Esophagus muscularis mucosa (tissue), 4 donors: ENCODE measurements around the gene ESD. TPM values are rescaled to one million over a fixed set of nuclear protein-coding genes. Genes with fewer than 3 reads are reported as not detected.

ENCODE experiments used
- DNase-seq: peaks from one replicate; pipeline ENCODE4 v3.0.0-alpha.2; 2017; ENCODE audit errors: extremely low spot score
- H3K27ac ChIP-seq, 4 donors: fragments of 200-600 bp; sonication (generic); replicated peaks in 1 of 4; 1 replicate in 3 of 4; 2 replicates in 1 of 4; pipeline ENCODE4 v1.5.1; 2016 to 2019; ENCODE audit warnings: mild to moderate bottlenecking in 1 of 4
- H3K27me3 ChIP-seq, 4 donors: fragments of 200-600 bp; sonication (generic); one replicate each; pipeline versions ENCODE4 v1.5.1 to v1.6.0; 2016 to 2019
- H3K36me3 ChIP-seq, 4 donors: fragments of 200-600 bp; sonication (generic); one replicate each; pipeline ENCODE4 v1.5.1; 2016 to 2019
- H3K4me1 ChIP-seq, 4 donors: fragments of 200-600 bp; sonication (generic); one replicate each; pipeline ENCODE4 v1.5.1; 2016 to 2019
- H3K4me3 ChIP-seq, 4 donors: fragments of 200-600 bp; sonication (generic); 1 replicate in 2 of 4; 2 replicates in 2 of 4; pipeline ENCODE4 v1.5.1; 2016 to 2019; ENCODE audit warnings: mild to moderate bottlenecking in 4 of 4, moderate library complexity in 1 of 4
- H3K9me3 ChIP-seq, 4 donors: fragments of 200-600 bp; sonication (generic); 1 replicate in 3 of 4; 2 replicates in 1 of 4; pipeline ENCODE4 v1.5.1; 2016 to 2019
- EP300 ChIP-seq: sonication (generic); formaldehyde crosslinking; IDR thresholded peaks from one replicate; pipeline ENCODE4 v1.6.1; 2017; ENCODE audit warnings: antibody characterized with exemption
- POLR2A ChIP-seq: fragments of 450-650 bp; IDR thresholded peaks from one replicate; pipeline ENCODE4 v1.6.1; 2017; ENCODE audit warnings: antibody characterized with exemption, moderate library complexity, mild to moderate bottlenecking, low read depth
- POLR2AphosphoS5 ChIP-seq, 2 donors: sonication (generic); formaldehyde crosslinking; IDR thresholded peaks; one replicate each; pipeline ENCODE4 v1.6.1; 2017; ENCODE audit warnings: antibody characterized with exemption in 2 of 2
- WGBS: methylation state at CpG from one replicate; pipeline ENCODE4 v1.1.5; 2018; 5-methylcytosine and 5-hydroxymethylcytosine counted together
- intact Hi-C: fragments of 100-400 bp; cut with DNase I; formaldehyde crosslinking; loops from one replicate; pipeline ENCODE4 v1.15.1; 2023
- total RNA-seq, 4 donors: library from RNA; depleted of rRNA; stranded (reverse); fragments of >200 nt; gene quantifications; one replicate each; pipeline versions ENCODE4 v1.1.0 to v1.2.1, GENCODE V29; 2016
- TF ChIP-seq, protein P1 (sequence below), 3 experiments: fragments of 200-600 bp in 2 of 3; fragments of 450-650 bp in 1 of 3; sonication (generic) in 2 of 3; IDR thresholded peaks; one replicate each; pipeline ENCODE4 v1.5.1; 2017 to 2019; ENCODE audit warnings: antibody characterized with exemption in 3 of 3, mild to moderate bottlenecking in 2 of 3, moderate library complexity in 1 of 3

The ESD gene
- total RNA-seq, 4 donors from 2014 or later = 115 to 150 (median 129) TPM

DNA sequence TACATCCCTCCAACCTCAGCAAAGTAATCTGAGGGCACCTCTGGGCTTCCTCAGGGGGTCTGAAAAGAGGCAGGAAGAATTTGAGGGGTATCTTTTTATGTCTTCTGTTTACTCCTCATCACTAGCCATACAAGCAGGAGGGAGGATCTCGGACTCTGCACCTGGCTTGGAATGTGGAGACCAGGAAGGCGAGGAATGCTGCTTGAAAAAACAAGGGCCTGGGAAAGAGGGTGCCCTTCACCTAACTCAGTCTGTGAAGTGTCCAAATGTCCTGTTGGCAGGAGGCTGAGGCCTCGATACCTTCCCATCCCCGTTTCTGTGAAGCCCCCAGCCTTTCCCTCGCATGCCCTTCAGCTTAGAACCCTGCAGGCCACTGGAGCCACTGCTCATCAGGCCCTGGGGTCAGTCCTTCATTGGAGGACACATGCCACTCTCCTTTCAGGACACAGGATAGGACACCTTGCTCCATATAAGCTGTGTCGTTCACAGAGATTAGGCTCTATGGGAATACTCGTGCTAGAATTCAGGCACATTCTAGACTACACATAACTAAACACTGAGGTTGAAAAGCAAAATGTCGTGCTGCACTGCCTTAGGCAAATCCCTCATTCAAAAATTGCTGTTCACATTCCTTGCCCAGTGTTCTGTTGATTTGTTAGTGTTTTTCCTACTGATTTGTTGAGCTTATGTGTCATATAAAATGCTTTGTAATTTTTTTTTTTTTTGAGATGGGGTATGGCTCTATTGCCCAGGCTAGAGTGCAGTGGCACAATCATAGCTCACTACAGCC, 49.7 kb downstream of the ESD start:
- Histone ChIP-seq H3K36me3 (peaks cover 8 to 82% (median 66%) of the 10 kb centered on the region in 4 donors), H3K27ac (no peak overlapping the region), H3K4me1 (peaks cover 0 to 5% (median 0%) of the 10 kb centered on the region in 4 donors), H3K27me3 (no peaks in the 10 kb centered on the region), H3K9me3 (no peaks in the 10 kb centered on the region), H3K4me3 (no peak overlapping the region)
- TF ChIP-seq, protein P1, sequence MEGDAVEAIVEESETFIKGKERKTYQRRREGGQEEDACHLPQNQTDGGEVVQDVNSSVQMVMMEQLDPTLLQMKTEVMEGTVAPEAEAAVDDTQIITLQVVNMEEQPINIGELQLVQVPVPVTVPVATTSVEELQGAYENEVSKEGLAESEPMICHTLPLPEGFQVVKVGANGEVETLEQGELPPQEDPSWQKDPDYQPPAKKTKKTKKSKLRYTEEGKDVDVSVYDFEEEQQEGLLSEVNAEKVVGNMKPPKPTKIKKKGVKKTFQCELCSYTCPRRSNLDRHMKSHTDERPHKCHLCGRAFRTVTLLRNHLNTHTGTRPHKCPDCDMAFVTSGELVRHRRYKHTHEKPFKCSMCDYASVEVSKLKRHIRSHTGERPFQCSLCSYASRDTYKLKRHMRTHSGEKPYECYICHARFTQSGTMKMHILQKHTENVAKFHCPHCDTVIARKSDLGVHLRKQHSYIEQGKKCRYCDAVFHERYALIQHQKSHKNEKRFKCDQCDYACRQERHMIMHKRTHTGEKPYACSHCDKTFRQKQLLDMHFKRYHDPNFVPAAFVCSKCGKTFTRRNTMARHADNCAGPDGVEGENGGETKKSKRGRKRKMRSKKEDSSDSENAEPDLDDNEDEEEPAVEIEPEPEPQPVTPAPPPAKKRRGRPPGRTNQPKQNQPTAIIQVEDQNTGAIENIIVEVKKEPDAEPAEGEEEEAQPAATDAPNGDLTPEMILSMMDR (IDR thresholded peaks at IDR 0.05) = no peak
- TF ChIP-seq EP300 = no peak
- DNase-seq = no peak
- intact Hi-C loops = no loop called here
- WGBS = 98% methylated on average over 8 of the region's 8 CpGs

DNA sequence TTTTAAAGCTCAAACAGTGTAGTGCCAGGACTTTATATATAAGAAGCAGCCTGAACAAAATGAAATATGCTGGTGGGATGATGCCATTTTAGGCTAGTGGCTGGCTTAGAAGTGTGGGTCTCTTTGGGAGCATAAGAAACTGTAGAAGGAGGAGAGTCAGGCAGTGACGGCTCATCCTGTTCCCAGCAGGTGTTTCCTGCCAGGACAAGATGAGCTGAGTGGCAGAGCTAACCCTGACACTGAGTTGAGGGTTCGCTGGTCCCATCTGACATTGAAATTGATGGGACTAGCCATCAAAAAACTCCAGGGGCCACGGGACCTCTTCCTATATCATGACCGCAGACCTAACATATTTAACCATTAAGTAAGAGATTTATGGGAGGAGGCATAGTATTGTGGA, 51.3 kb downstream of the ESD start:
- peaks cover 14 to 82% (median 63%) of the 10 kb centered on the region in 4 donors for H3K36me3 ChIP-seq
- H3K9me3 ChIP-seq = no peaks in the 10 kb centered on the region
- no peaks in the 10 kb centered on the region for H3K27me3 ChIP-seq
- 84% methylated on average over 4 of the region's 4 CpGs for WGBS
- no peak overlapping the region for H3K4me3 ChIP-seq
- intact Hi-C loops = no loop called here
- DNase-seq = no peak
- TF ChIP-seq POLR2A (no peak), POLR2AphosphoS5 (IDR thresholded peaks at IDR 0.05) (no peak), EP300 (no peak)
- TF ChIP-seq, protein P1 (IDR thresholded peaks at IDR 0.05) = no peak
- H3K27ac ChIP-seq = no peak overlapping the region
- H3K4me1 ChIP-seq = no peaks in the 10 kb centered on the region

DNA sequence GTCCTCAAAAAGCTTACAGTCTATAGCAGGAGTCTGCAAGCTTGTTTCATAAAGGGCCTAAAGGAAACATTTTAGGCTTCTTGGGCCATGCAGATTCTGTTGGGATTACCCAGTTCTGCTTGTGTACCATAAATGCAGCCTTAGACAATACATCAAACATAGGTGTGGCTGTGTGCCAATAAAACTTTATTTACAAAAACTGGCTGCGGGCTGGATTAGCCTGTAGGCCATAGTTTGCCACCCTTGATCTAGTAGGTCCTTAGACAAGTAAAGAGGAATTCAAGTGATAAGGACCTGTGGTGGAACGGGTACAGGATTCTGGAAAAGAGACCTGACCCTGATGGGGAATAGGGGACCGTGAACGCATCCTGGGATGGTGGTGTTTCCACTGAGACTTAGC, 51.9 kb downstream of the ESD start:
- 96% methylated on average over 4 of the region's 4 CpGs for WGBS
- intact Hi-C loops = no loop called here
- peaks cover 8 to 79% (median 61%) of the 10 kb centered on the region in 4 donors for H3K36me3 ChIP-seq
- DNase-seq = no peak
- H3K4me3 ChIP-seq = no peak overlapping the region
- H3K27ac ChIP-seq = no peak overlapping the region
- TF ChIP-seq POLR2AphosphoS5 (IDR thresholded peaks at IDR 0.05) (no peak), POLR2A (no peak), EP300 (no peak)
- TF ChIP-seq, protein P1 (IDR thresholded peaks at IDR 0.05) = no peak
- H3K9me3 ChIP-seq = no peaks in the 10 kb centered on the region
- no peaks in the 10 kb centered on the region for H3K4me1 ChIP-seq
- H3K27me3 ChIP-seq = no peaks in the 10 kb centered on the region

DNA sequence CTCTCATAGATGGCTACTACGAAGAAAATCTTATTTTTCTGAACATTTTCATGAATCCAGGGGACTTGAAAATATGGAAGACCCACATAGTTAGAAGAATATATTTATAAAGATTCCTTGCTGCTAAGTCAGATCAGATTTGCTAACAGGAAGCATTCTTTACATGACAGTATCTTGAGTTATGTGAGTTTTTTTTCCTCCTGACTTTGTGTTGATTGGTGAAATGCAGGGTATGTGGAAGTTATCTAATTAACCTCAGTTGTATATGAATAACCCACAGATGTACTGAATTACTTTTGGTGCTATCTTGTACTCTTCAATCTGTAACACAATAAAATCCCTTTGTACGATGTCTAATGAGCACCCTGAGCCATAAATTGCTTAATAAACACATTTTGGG, 53.8 kb downstream of the ESD start:
- DNase-seq = no peak
- no peaks in the 10 kb centered on the region for H3K27me3 ChIP-seq
- peaks cover 8 to 76% (median 47%) of the 10 kb centered on the region in 4 donors for H3K36me3 ChIP-seq
- WGBS = 94% methylated on average over 2 of the region's 2 CpGs
- H3K9me3 ChIP-seq = no peaks in the 10 kb centered on the region
- TF ChIP-seq POLR2AphosphoS5 (IDR thresholded peaks at IDR 0.05) (no peak), EP300 (no peak), POLR2A (no peak)
- TF ChIP-seq, protein P1 (IDR thresholded peaks at IDR 0.05) = no peak
- no peak overlapping the region for H3K4me3 ChIP-seq
- H3K4me1 ChIP-seq = no peaks in the 10 kb centered on the region
- intact Hi-C loops = no loop called here
- no peak overlapping the region for H3K27ac ChIP-seq
